Erythroblast (primary cell): ENCODE measurements around the gene POT1.

Experiments used
- GATA1 ChIP-seq: IDR thresholded peaks from 2 replicates; pipeline ENCODE4 v1.6.1; 2011; ENCODE audit warnings: low read depth, mild to moderate bottlenecking, control low read depth, low read length, moderate library complexity
- POLR2A ChIP-seq: IDR thresholded peaks from 2 replicates; pipeline ENCODE4 v1.6.1; 2011; ENCODE audit warnings: mild to moderate bottlenecking, low read length

DNA sequence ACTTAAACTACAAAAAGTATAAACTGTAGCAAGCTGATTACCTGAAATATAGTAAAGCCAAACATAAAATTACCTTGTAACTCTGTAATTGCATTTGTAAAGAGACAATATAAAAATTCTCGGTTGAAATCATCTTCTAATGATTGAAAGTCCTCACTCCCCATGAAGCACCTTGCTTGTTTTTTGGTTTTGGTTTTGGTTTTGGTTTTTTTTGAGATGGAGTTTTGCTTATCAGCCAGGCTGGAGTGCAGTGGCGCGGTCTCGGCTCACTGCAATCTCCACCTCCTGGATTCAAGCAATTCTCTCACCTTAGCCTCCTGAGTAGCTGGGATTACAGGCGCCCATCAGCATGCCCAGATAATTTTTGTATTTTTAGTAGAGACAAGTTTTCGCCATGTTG, 130.2 kb downstream of the POT1 start:
- TF ChIP-seq POLR2A = no peak
- no peak for TF ChIP-seq GATA1
